Endothelial cell (in vitro differentiated cells): ENCODE results near the gene THSD7A. TPM values are rescaled to one million over a fixed set of nuclear protein-coding genes. Genes with fewer than 3 reads are reported as not detected.

Experiments used
- DNase-seq: peaks from one replicate; pipeline ENCODE4 v3.0.0; 2021; ENCODE audit warnings: low spot score
- H3K27ac Mint-ChIP-seq: one replicate; pipeline ENCODE4 v1.8.0; 2021; ENCODE audit warnings: mixed read lengths, inconsistent platforms; ENCODE audit not compliant: unreplicated experiment
- H3K27me3 Mint-ChIP-seq: one replicate; pipeline ENCODE4 v1.8.0; 2021; ENCODE audit warnings: mild to moderate bottlenecking, moderate library complexity, mixed read lengths, inconsistent platforms; ENCODE audit not compliant: unreplicated experiment
- H3K36me3 Mint-ChIP-seq: one replicate; pipeline ENCODE4 v1.8.0; 2021; ENCODE audit warnings: mild to moderate bottlenecking, low read depth, mixed read lengths, inconsistent platforms; ENCODE audit not compliant: unreplicated experiment
- H3K4me1 Mint-ChIP-seq: one replicate; pipeline ENCODE4 v1.8.0; 2021; ENCODE audit warnings: mild to moderate bottlenecking, mixed read lengths, inconsistent platforms; ENCODE audit not compliant: unreplicated experiment
- H3K4me3 Mint-ChIP-seq: one replicate; pipeline ENCODE4 v1.8.0; 2021; ENCODE audit warnings: mild to moderate bottlenecking, mixed read lengths, inconsistent platforms; ENCODE audit not compliant: unreplicated experiment
- H3K9me3 Mint-ChIP-seq: one replicate; pipeline ENCODE4 v1.8.0; 2021; ENCODE audit warnings: mixed read lengths, inconsistent platforms; ENCODE audit not compliant: unreplicated experiment
- CTCF ChIP-seq: fragments of 200-600 bp; sonication (generic); IDR thresholded peaks from one replicate; pipeline ENCODE4 v1.5.0; 2021; ENCODE audit warnings: antibody characterized with exemption; ENCODE audit not compliant: unreplicated experiment
- total RNA-seq: library from RNA; stranded (reverse); fragmentation: NEBNext Ultra II Directional; extraction: Animal tissue kit (Norgen Biotek cat#: 25700); gene quantifications from one replicate; pipeline ENCODE4 v1.2.1, GENCODE V29; 2021; ENCODE audit not compliant: unreplicated experiment

THSD7A gene
- total RNA-seq, 1 donor from 2014 or later: 28.7 TPM

DNA sequence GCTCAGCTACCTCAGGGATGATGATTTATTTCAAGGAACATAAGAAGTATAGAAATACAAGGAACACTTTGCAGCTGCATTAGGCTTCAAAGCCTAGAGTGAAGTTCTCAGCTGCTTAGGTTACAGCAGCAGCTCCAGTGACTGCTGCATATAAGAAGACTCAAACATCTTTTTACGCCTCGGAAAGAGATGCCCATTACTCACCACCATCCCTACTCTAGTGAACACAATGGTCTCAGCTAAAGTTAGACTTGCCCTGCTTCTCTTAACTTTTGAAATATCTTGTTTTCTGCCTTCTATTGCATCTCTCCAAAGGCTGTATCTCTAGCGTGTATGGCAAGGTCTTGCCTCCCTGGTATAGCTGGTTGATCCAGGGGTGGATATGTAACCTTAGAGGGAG lies 502.4 kb downstream of the THSD7A start:
- Mint-ChIP-seq H3K27me3 (no peaks in the 10 kb centered on the region), H3K4me1 (no peaks in the 10 kb centered on the region), H3K9me3 (no peaks in the 10 kb centered on the region), H3K36me3 (no peaks in the 10 kb centered on the region), H3K4me3 (no peak overlapping the region), H3K27ac (no peak overlapping the region)
- no peak for TF ChIP-seq CTCF
- no peak for DNase-seq

- no peak for DNase-seq
- H3K36me3 Mint-ChIP-seq: no peaks in the 10 kb centered on the region
- H3K27me3 Mint-ChIP-seq: no peaks in the 10 kb centered on the region
- TF ChIP-seq CTCF: no peak
- no peaks in the 10 kb centered on the region for H3K9me3 Mint-ChIP-seq
- no peaks in the 10 kb centered on the region for H3K4me1 Mint-ChIP-seq
- H3K4me3 Mint-ChIP-seq: no peak overlapping the region
- no peak overlapping the region for H3K27ac Mint-ChIP-seq
These were observed 503.7 kb downstream of the THSD7A start for GRCh38 chr7:11328309-11328708.

DNA sequence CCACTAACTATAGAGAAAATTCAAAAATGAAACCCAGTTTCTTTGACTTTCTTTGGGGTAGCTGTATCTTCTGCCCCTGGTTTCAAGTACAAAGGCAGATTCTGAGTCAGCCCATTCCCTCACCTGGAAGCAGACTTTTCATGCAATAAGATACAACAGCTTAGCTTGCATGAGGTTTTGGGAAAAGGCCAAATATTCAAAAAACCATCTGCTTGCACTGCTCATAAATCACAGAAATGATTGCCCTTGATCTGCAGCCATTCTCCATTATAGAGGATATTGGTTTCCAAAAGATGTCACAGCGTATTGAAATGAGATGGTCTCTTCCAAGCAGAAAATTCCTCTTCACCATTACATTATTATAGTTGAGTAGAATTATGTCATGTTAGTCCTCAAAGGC lies 504.4 kb downstream of the THSD7A start:
- H3K27me3 Mint-ChIP-seq: no peaks in the 10 kb centered on the region
- H3K36me3 Mint-ChIP-seq: no peaks in the 10 kb centered on the region
- no peak for TF ChIP-seq CTCF
- DNase-seq: no peak
- H3K4me1 Mint-ChIP-seq: no peaks in the 10 kb centered on the region
- no peak overlapping the region for H3K27ac Mint-ChIP-seq
- no peaks in the 10 kb centered on the region for H3K9me3 Mint-ChIP-seq
- H3K4me3 Mint-ChIP-seq: no peak overlapping the region
